Osteocyte (in vitro differentiated cells): Measurements from ENCODE around the gene LRP1B. TPM values are rescaled to one million over a fixed set of nuclear protein-coding genes. Genes with fewer than 3 reads are reported as not detected.

Experiments used
- DNase-seq: peaks from one replicate; pipeline ENCODE4 v3.0.0; 2021; ENCODE audit warnings: mixed read lengths; ENCODE audit not compliant: unreplicated experiment; ENCODE audit errors: extremely low spot score
- H3K27ac Mint-ChIP-seq: one replicate; pipeline ENCODE4 v1.8.0; 2021; ENCODE audit warnings: mild to moderate bottlenecking, mixed read lengths; ENCODE audit not compliant: unreplicated experiment
- H3K27me3 Mint-ChIP-seq: one replicate; pipeline ENCODE4 v1.8.0; 2021; ENCODE audit warnings: mixed read lengths; ENCODE audit not compliant: unreplicated experiment
- H3K36me3 Mint-ChIP-seq: one replicate; pipeline ENCODE4 v1.8.0; 2021; ENCODE audit warnings: mixed read lengths; ENCODE audit not compliant: unreplicated experiment
- H3K4me1 Mint-ChIP-seq: one replicate; pipeline ENCODE4 v1.8.0; 2021; ENCODE audit warnings: mixed read lengths; ENCODE audit not compliant: unreplicated experiment
- H3K4me3 Mint-ChIP-seq: one replicate; pipeline ENCODE4 v1.8.0; 2021; ENCODE audit warnings: mild to moderate bottlenecking, moderate library complexity, mixed read lengths; ENCODE audit not compliant: unreplicated experiment
- H3K9me3 Mint-ChIP-seq: one replicate; pipeline ENCODE4 v1.8.0; 2021; ENCODE audit warnings: mixed read lengths; ENCODE audit not compliant: unreplicated experiment
- CTCF ChIP-seq: fragments of 200-600 bp; sonication (generic); IDR thresholded peaks from 2 replicates; pipeline ENCODE4 v1.5.0; 2021; ENCODE audit warnings: antibody characterized with exemption, mild to moderate bottlenecking, moderate library complexity
- total RNA-seq: library from RNA; stranded (reverse); gene quantifications from 2 replicates; pipeline ENCODE4 v1.2.1, GENCODE V29; 2021

Gene LRP1B
- total RNA-seq, 1 donor from 2014 or later: 3.6 TPM

- H3K36me3 Mint-ChIP-seq: no peaks in the 10 kb centered on the region
- H3K9me3 Mint-ChIP-seq: no peaks in the 10 kb centered on the region
- no peaks in the 10 kb centered on the region for H3K27me3 Mint-ChIP-seq
- TF ChIP-seq CTCF: no peak
- no peak overlapping the region for H3K27ac Mint-ChIP-seq
- DNase-seq: no peak
- no peaks in the 10 kb centered on the region for H3K4me1 Mint-ChIP-seq
- no peak overlapping the region for H3K4me3 Mint-ChIP-seq
Measured at GRCh38 chr2:141118836-141119235, 1012.0 kb downstream of the LRP1B start.

- Mint-ChIP-seq H3K27me3 (no peaks in the 10 kb centered on the region), H3K4me1 (no peaks in the 10 kb centered on the region), H3K4me3 (no peak overlapping the region), H3K36me3 (no peaks in the 10 kb centered on the region), H3K9me3 (no peaks in the 10 kb centered on the region), H3K27ac (no peak overlapping the region)
- TF ChIP-seq CTCF: no peak
- no peak for DNase-seq
Measured at GRCh38 chr2:141113301-141113700, 1017.5 kb downstream of the LRP1B start.

GRCh38 chr2:141109633-141110032, 1021.2 kb downstream of the LRP1B start:
- TF ChIP-seq CTCF: peak; percentile 33
- H3K4me1 Mint-ChIP-seq: peaks cover 7% of the 10 kb centered on the region
- no peaks in the 10 kb centered on the region for H3K36me3 Mint-ChIP-seq
- no peak overlapping the region for H3K4me3 Mint-ChIP-seq
- no peak overlapping the region for H3K27ac Mint-ChIP-seq
- DNase-seq: no peak
- no peaks in the 10 kb centered on the region for H3K9me3 Mint-ChIP-seq
- H3K27me3 Mint-ChIP-seq: no peaks in the 10 kb centered on the region

- Mint-ChIP-seq H3K4me1 (peaks cover 7% of the 10 kb centered on the region), H3K36me3 (no peaks in the 10 kb centered on the region), H3K9me3 (no peaks in the 10 kb centered on the region), H3K27me3 (no peaks in the 10 kb centered on the region), H3K4me3 (no peak overlapping the region), H3K27ac (no peak overlapping the region)
- no peak for DNase-seq
- TF ChIP-seq CTCF: no peak
Measured at GRCh38 chr2:141105763-141106162, 1025.1 kb downstream of the LRP1B start.

- no peak for TF ChIP-seq CTCF
- no peaks in the 10 kb centered on the region for H3K36me3 Mint-ChIP-seq
- no peak for DNase-seq
- no peaks in the 10 kb centered on the region for H3K27me3 Mint-ChIP-seq
- no peaks in the 10 kb centered on the region for H3K9me3 Mint-ChIP-seq
- H3K4me1 Mint-ChIP-seq: peaks cover 7% of the 10 kb centered on the region
- H3K4me3 Mint-ChIP-seq: no peak overlapping the region
- H3K27ac Mint-ChIP-seq: no peak overlapping the region
Measured at GRCh38 chr2:141103216-141103615, 1027.6 kb downstream of the LRP1B start.
